NB4 (cell line): ENCODE results near the gene PLA2G4A.

Source experiments
- CTCF ChIP-seq: IDR thresholded peaks from one replicate; pipeline ENCODE4 v1.5.1; 2012; ENCODE audit warnings: low read depth, low read length
- MYC ChIP-seq: IDR thresholded peaks from 2 replicates; pipeline ENCODE4 v1.6.1; 2011; ENCODE audit warnings: low read depth, low read length
- POLR2A ChIP-seq: IDR thresholded peaks from 2 replicates; pipeline ENCODE4 v1.6.1; 2011; ENCODE audit warnings: mild to moderate bottlenecking; ENCODE audit not compliant: insufficient read length; ENCODE audit errors: extremely low read depth
- TF ChIP-seq, protein P1 (sequence below): IDR thresholded peaks from 2 replicates; pipeline ENCODE4 v1.6.1; 2011; ENCODE audit warnings: low read depth, low read length

- TF ChIP-seq CTCF (no peak), POLR2A (no peak), MYC (no peak)
- TF ChIP-seq, protein P1, sequence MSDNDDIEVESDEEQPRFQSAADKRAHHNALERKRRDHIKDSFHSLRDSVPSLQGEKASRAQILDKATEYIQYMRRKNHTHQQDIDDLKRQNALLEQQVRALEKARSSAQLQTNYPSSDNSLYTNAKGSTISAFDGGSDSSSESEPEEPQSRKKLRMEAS: no peak
Measured at GRCh38 chr1:186977266-186977957, 148.7 kb downstream of the PLA2G4A start.
